HG03565 (cell line): ENCODE data around the gene SLC1A1.
"Not testable (repeated sequence)": the region's sequence is repeated elsewhere in the genome, so short reads cannot be mapped to it uniquely, and the experiment has no call there.

Experiments used
- ATAC-seq: cut with Tn5 transposase; IDR thresholded peaks from one replicate; pipeline ENCODE4 v1.9.1; 2021; ENCODE audit warnings: mild to moderate bottlenecking, moderate library complexity; ENCODE audit not compliant: unreplicated experiment

The SLC1A1 gene

GRCh38 chr9:4574657-4575243 lies 84.5 kb downstream of the SLC1A1 start:
- ATAC-seq = peak; percentile 89

- no peak for ATAC-seq
Measured at GRCh38 chr9:4575997-4576396, 85.7 kb downstream of the SLC1A1 start.

GRCh38 chr9:4576448-4576847 lies 86.2 kb downstream of the SLC1A1 start:
- no peak for ATAC-seq

GRCh38 chr9:4579001-4579400 lies 88.7 kb downstream of the SLC1A1 start:
- no peak for ATAC-seq

GRCh38 chr9:4581035-4581760 lies 90.9 kb downstream of the SLC1A1 start:
- no peak for ATAC-seq

- no peak for ATAC-seq
Measured at GRCh38 chr9:4581861-4582565, 91.7 kb downstream of the SLC1A1 start.

GRCh38 chr9:4583001-4583400 lies 92.7 kb downstream of the SLC1A1 start:
- ATAC-seq = no peak

- no peak for ATAC-seq
Measured at GRCh38 chr9:4584636-4585035, 94.4 kb downstream of the SLC1A1 start.

GRCh38 chr9:4585135-4585534 lies 94.9 kb downstream of the SLC1A1 start:
- ATAC-seq = no peak

GRCh38 chr9:4588721-4589120 lies 98.5 kb downstream of the SLC1A1 start:
- no peak for ATAC-seq

- ATAC-seq = no peak
Measured at GRCh38 chr9:4590430-4591122, 100.3 kb downstream of the SLC1A1 start.

GRCh38 chr9:4591123-4591500 lies 100.8 kb downstream of the SLC1A1 start:
- no peak for ATAC-seq

GRCh38 chr9:4592295-4592694 lies 102.0 kb downstream of the SLC1A1 start:
- no peak for ATAC-seq

- ATAC-seq = no peak
Measured at GRCh38 chr9:4592886-4593285, 102.6 kb downstream of the SLC1A1 start.

GRCh38 chr9:4594545-4594944 lies 104.3 kb downstream of the SLC1A1 start:
- no peak for ATAC-seq

GRCh38 chr9:4594994-4595393 lies 104.7 kb downstream of the SLC1A1 start:
- ATAC-seq = no peak

- no peak for ATAC-seq
Measured at GRCh38 chr9:4596165-4596922, 106.1 kb downstream of the SLC1A1 start.

GRCh38 chr9:4600368-4600767 lies 110.1 kb downstream of the SLC1A1 start:
- ATAC-seq = no peak

GRCh38 chr9:4603830-4604229 lies 113.6 kb downstream of the SLC1A1 start:
- no peak for ATAC-seq

GRCh38 chr9:4604678-4605095 lies 114.4 kb downstream of the SLC1A1 start:
- ATAC-seq = no peak

- ATAC-seq = not testable (repeated sequence)
Measured at GRCh38 chr9:4606033-4606432, 115.8 kb downstream of the SLC1A1 start.
